ENCODE measurements around the gene B3GNT7.
"Not testable (repeated sequence)": the region's sequence is repeated elsewhere in the genome, so short reads cannot be mapped to it uniquely, and the experiment has no call there.

Gene B3GNT7

GRCh38 chr2:231430437-231430836, 34.9 kb downstream of the B3GNT7 start:
- not testable (repeated sequence) for DNase-seq

- no peak for DNase-seq
These were observed 36.1 kb downstream of the B3GNT7 start for GRCh38 chr2:231431606-231432005.

- DNase-seq, result no peak
These were observed 38.5 kb downstream of the B3GNT7 start for GRCh38 chr2:231433990-231434389.

- DNase-seq, result no peak
These were observed 41.4 kb downstream of the B3GNT7 start for GRCh38 chr2:231436957-231437356.

GRCh38 chr2:231449503-231450054, 54.1 kb downstream of the B3GNT7 start:
- no peak for DNase-seq

- no peak for DNase-seq
These were observed 55.1 kb downstream of the B3GNT7 start for GRCh38 chr2:231450548-231450989.

Data from stimulated activated CD4-positive, alpha-beta T cell treated with anti-CD3 and anti-CD28 coated beads, Interleukin-4, amount 100 ng/mL, for 1 hour (primary cell).